GM10248 (cell line): Measurements from ENCODE around the gene HSD11B2.

Source experiments
- CTCF ChIA-PET: fragments of 300-600 bp; sonication (Branson Sonifier 250); formaldehyde crosslinking; extraction: SDS; loops from one replicate; lab custom pipeline; 2021; ENCODE audit warnings: antibody characterized with exemption; lab: Yijun Ruan, JAX
- POLR2A ChIA-PET: fragments of 350-650 bp; sonication (Branson Sonifier 250); formaldehyde crosslinking; extraction: SDS; loops from one replicate; lab custom pipeline; 2020; ENCODE audit warnings: antibody characterized with exemption; lab: Yijun Ruan, JAX
- DNase-seq: peaks from one replicate; pipeline ENCODE4 v3.0.0; 2012; ENCODE audit errors: extremely low spot score
- TF ChIP-seq, protein P1 (sequence below): IDR thresholded peaks from 2 replicates; pipeline ENCODE4 v1.5.1; 2012; ENCODE audit warnings: mild to moderate bottlenecking, low read depth; ENCODE audit errors: extremely low read depth, missing control alignments, control extremely low read depth

Gene HSD11B2

DNA sequence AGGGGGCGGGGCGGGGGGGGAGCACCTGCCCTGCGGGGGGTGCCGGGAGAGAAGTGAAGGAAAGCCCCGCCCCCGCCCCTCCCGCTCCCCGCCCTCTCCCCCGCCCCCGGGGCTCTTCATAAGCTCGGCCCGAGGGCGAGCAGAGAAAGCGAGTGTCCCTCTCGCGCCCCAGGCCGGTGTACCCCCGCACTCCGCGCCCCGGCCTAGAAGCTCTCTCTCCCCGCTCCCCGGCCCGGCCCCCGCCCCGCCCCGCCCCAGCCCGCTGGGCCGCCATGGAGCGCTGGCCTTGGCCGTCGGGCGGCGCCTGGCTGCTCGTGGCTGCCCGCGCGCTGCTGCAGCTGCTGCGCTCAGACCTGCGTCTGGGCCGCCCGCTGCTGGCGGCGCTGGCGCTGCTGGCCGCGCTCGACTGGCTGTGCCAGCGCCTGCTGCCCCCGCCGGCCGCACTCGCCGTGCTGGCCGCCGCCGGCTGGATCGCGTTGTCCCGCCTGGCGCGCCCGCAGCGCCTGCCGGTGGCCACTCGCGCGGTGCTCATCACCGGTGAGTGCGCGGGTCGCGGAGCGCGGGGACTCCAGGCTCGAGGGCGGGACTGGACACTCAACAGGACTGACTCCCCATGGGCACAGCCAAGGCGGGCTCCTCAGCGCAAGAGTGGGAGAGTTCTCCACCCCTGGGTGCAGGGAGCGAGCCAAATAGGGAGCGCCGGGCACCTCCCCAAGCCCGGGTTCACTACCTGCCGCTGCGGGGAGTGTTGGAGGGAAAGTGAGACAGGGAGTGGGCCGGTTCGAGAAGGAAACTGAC is at the start of gene HSD11B2:
HSD11B2 (plus strand) TSS at position 145 of the 798 bp plus-strand sequence; CDS start at position 273, 128 bp downstream.
- no peak for DNase-seq
- TF ChIP-seq, protein P1, sequence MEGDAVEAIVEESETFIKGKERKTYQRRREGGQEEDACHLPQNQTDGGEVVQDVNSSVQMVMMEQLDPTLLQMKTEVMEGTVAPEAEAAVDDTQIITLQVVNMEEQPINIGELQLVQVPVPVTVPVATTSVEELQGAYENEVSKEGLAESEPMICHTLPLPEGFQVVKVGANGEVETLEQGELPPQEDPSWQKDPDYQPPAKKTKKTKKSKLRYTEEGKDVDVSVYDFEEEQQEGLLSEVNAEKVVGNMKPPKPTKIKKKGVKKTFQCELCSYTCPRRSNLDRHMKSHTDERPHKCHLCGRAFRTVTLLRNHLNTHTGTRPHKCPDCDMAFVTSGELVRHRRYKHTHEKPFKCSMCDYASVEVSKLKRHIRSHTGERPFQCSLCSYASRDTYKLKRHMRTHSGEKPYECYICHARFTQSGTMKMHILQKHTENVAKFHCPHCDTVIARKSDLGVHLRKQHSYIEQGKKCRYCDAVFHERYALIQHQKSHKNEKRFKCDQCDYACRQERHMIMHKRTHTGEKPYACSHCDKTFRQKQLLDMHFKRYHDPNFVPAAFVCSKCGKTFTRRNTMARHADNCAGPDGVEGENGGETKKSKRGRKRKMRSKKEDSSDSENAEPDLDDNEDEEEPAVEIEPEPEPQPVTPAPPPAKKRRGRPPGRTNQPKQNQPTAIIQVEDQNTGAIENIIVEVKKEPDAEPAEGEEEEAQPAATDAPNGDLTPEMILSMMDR: no peak
- POLR2A ChIA-PET: interaction anchor here (0.8 kb wide), 1 partner anchor 10 kb away, joined by 3 read pairs; no protein-coding TSS in a partner anchor
- CTCF ChIA-PET: interaction anchor here (0.8 to 1.3 kb wide), 5 partner anchors 15 to 37 kb away, joined by 3 to 7 read pairs (median 3); no protein-coding TSS in a partner anchor

- DNase-seq: no peak
- ChIA-PET POLR2A (no interaction called here), CTCF (interaction anchor here (0.9 to 2.2 kb wide), 2 partner anchors 10 to 16 kb away, joined by 4 to 10 read pairs; no protein-coding TSS in a partner anchor)
- TF ChIP-seq, protein P1: no peak
Measured at GRCh38 chr16:67383284-67383683, 47.6 kb upstream of the HSD11B2 start.

DNA sequence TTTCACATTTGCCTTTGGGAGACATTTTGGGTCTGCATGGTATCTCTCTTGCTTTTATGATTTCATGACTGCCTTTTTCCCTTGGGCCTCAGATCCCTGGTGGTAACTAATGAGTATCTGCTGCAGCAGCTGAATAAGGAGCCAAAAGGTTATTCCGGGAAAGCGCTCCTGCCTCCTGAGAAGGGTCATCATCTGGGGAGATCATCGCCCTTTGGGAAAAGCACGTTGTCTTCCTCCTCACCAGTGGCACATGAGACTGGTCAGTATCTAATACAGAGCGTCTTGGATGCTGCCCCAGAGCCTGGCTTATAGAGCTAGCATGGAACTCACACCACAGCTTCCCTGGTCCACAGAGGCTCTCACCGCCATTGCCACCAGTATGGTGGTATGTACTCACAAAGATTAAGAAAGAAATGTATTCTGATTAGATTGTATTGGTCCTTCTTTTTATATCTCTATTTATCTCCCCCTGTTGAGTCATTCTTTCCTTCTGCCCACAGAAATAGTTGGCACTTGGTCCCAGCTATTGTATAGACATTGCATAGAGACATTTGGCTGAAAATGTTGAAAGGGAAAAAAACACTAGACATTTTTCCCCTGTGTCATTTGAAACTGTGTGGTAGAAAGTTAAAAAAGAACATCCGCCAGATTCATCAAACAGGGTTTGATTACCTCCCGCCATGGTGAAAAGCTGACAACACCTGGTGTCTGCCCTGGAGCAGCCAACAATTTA is 46.0 kb upstream of the HSD11B2 start:
- ChIA-PET POLR2A (interaction anchor here (0.6 kb wide), 1 partner anchor 95 kb away, joined by 3 read pairs; no protein-coding TSS in a partner anchor), CTCF (interaction anchor here (0.6 to 4.8 kb wide), 3 partner anchors 8 to 124 kb away, joined by 3 to 24 read pairs (median 4); no protein-coding TSS in a partner anchor)
- DNase-seq: no peak
- TF ChIP-seq, protein P1: no peak

GRCh38 chr16:67386861-67387455 is 44.0 kb upstream of the HSD11B2 start:
- no peak for DNase-seq
- POLR2A ChIA-PET: no interaction called here
- CTCF ChIA-PET: interaction anchor here (4.8 kb wide), 1 partner anchor 12 kb away, joined by 24 read pairs; no protein-coding TSS in a partner anchor
- TF ChIP-seq, protein P1: no peak

DNA sequence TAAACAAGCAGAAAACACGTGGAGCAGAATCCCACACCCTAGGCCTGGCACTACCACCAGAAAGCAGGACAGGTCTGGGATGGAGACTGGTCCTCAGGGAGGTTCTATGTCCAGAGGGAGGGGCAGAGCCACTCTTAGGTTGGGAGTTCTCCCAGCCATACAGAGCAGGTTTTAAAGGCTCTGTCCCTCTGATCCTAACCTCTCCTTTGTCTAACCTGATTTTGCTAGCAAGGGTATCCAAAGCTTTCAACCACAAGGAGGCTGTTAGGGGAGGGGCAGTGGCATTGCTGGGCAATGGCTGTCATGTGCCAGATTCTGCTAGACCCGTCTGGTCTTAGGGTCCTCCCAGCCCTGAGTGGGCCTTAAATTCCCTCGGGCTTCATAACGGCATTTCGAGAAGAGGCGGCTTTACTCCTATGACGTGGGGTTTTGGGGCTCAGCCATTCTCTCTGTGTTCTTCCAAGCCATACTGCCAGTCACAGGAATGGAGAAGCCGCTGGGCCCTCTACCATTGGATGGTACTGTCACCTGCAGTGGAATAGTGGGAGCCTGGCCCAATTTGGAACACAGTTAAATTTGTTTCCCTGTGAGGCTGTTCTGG is 43.3 kb upstream of the HSD11B2 start:
- DNase-seq: no peak
- TF ChIP-seq, protein P1: no peak
- ChIA-PET CTCF (interaction anchor here (1.0 to 4.8 kb wide), 2 partner anchors 12 to 26 kb away, joined by 4 to 24 read pairs; no protein-coding TSS in a partner anchor), POLR2A (no interaction called here)
